MCF 10A (cell line): ENCODE results near the gene SLC5A10. TPM values are rescaled to one million over a fixed set of nuclear protein-coding genes. Genes with fewer than 3 reads are reported as not detected.

ENCODE experiments used
- BruUV-seq: library from RNA; stranded (reverse); fragments of 400-500 nt; replicated peaks from 2 replicates; lab custom pipeline; 2021; lab: Mats Ljungman, UMichigan
- CTCF ChIA-PET: fragments of 300-600 bp; sonication (Branson Sonifier 250); formaldehyde crosslinking; extraction: SDS; loops from one replicate; lab custom pipeline; 2021; ENCODE audit warnings: antibody characterized with exemption, inconsistent platforms; lab: Yijun Ruan, JAX
- POLR2A ChIA-PET: fragments of 300-600, 350-650 bp; sonication (Branson Sonifier 250); formaldehyde crosslinking; extraction: SDS; loops from one replicate; lab custom pipeline; 2020; ENCODE audit warnings: antibody characterized with exemption, inconsistent platforms; lab: Yijun Ruan, JAX
- DNase-seq: peaks from one replicate; pipeline ENCODE4 v3.0.0-alpha.2; 2018; ENCODE audit not compliant: unreplicated experiment
- H3K27ac Mint-ChIP-seq: one replicate; pipeline ENCODE4 v1.8.0; 2022; ENCODE audit warnings: mild to moderate bottlenecking, low read depth, mixed read lengths; ENCODE audit not compliant: unreplicated experiment
- H3K27me3 Mint-ChIP-seq: one replicate; pipeline ENCODE4 v1.8.0; 2022; ENCODE audit warnings: mixed read lengths; ENCODE audit not compliant: insufficient read depth, unreplicated experiment
- H3K36me3 Mint-ChIP-seq: one replicate; pipeline ENCODE4 v1.8.0; 2022; ENCODE audit warnings: mild to moderate bottlenecking, moderate library complexity, mixed read lengths; ENCODE audit not compliant: insufficient read depth, unreplicated experiment
- H3K4me1 Mint-ChIP-seq: one replicate; pipeline ENCODE4 v1.8.0; 2022; ENCODE audit warnings: mixed read lengths; ENCODE audit not compliant: insufficient read depth, unreplicated experiment
- H3K4me3 Mint-ChIP-seq: one replicate; pipeline ENCODE4 v1.8.0; 2022; ENCODE audit warnings: mild to moderate bottlenecking, moderate library complexity, mixed read lengths; ENCODE audit not compliant: unreplicated experiment
- H3K9me3 Mint-ChIP-seq: one replicate; pipeline ENCODE4 v1.8.0; 2022; ENCODE audit warnings: mixed read lengths; ENCODE audit not compliant: unreplicated experiment
- CTCF ChIP-seq: fragments of 200-600 bp; IDR thresholded peaks from one replicate; pipeline ENCODE4 v1.8.0; 2022; ENCODE audit warnings: antibody characterized with exemption, mild to moderate bottlenecking; ENCODE audit not compliant: unreplicated experiment
- intact Hi-C: fragments of 100-400 bp; cut with micrococcal nuclease; formaldehyde crosslinking; loops from 2 replicates; pipeline ENCODE4 v1.14.1; 2022
- total RNA-seq: library from RNA; stranded (reverse); gene quantifications from 2 replicates; pipeline ENCODE4 v1.2.3, GENCODE V29; 2022

SLC5A10 gene
- total RNA-seq, 1 experiment from 2014 or later, result 0.16 TPM

DNA sequence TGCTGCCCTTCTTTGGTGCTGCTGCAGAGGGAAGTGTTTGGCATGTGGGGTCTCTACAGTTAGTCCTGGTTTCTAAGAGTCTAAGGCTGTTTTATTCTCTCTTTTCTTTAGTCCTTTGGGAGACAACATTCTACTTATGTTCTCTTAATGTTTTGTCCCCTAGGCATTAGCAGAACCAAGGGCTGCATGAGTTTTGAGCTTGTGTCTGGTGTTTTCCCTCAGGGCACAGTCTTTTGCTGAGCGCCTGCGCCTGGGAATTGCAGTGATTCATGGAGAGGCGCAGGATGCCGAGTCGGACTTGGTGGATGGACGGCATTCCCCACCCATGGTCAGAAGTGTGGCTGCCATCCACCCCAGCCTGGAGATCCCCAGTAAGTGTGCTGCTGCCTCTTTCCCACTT lies 41.1 kb upstream of the SLC5A10 start:
- no peaks in the 10 kb centered on the region for H3K4me1 Mint-ChIP-seq
- ChIA-PET CTCF (interaction anchor here (1.2 kb wide), 1 partner anchor 51 kb away, joined by 4 read pairs; no protein-coding TSS in a partner anchor), POLR2A (no interaction called here)
- no peak overlapping the region for H3K4me3 Mint-ChIP-seq
- intact Hi-C loops, result no loop called here
- peaks cover 75% of the 10 kb centered on the region for H3K36me3 Mint-ChIP-seq
- H3K27me3 Mint-ChIP-seq, result no peaks in the 10 kb centered on the region
- BruUV-seq, result no TSS peak
- H3K27ac Mint-ChIP-seq, result no peak overlapping the region
- no peak for TF ChIP-seq CTCF
- H3K9me3 Mint-ChIP-seq, result no peaks in the 10 kb centered on the region
- DNase-seq, result no peak

DNA sequence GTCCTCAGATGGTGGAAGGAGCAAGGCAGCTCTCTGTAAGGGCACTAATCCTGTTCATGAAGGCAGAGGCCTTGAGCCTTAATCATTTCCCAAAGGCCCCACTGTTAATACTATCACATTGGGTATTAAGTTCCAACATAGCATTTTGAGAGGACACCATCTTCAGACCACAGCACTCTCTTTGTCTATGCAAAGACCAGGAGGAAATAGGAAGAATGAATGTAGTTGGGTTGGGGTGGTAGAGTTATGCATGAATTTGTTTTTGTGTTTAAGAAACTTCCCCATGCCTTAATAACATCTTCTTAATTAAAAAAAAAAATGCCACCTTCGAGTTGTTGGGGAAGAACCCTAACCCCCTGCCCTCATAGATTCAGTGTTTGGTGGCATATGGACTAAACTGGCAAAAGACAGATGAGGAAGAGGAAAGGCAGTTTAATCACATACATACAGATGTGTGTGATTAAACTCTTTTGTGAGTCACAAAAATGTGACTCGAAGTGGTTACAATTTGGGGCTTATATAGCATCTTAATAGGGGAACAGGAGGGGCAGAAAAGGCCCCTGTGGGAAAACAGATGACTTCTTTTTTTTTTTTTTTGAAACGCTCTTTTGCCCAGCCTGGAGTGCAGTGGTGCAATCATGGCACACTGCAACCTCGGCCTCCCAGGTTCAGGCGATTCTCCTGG lies 35.0 kb upstream of the SLC5A10 start:
- intact Hi-C loops, result no loop called here
- ChIA-PET CTCF (no interaction called here), POLR2A (no interaction called here)
- no peak overlapping the region for H3K27ac Mint-ChIP-seq
- no peaks in the 10 kb centered on the region for H3K27me3 Mint-ChIP-seq
- H3K36me3 Mint-ChIP-seq, result peaks cover 53% of the 10 kb centered on the region
- no TSS peak for BruUV-seq
- H3K4me1 Mint-ChIP-seq, result no peaks in the 10 kb centered on the region
- no peaks in the 10 kb centered on the region for H3K9me3 Mint-ChIP-seq
- no peak for TF ChIP-seq CTCF
- DNase-seq, result no peak
- H3K4me3 Mint-ChIP-seq, result no peak overlapping the region

DNA sequence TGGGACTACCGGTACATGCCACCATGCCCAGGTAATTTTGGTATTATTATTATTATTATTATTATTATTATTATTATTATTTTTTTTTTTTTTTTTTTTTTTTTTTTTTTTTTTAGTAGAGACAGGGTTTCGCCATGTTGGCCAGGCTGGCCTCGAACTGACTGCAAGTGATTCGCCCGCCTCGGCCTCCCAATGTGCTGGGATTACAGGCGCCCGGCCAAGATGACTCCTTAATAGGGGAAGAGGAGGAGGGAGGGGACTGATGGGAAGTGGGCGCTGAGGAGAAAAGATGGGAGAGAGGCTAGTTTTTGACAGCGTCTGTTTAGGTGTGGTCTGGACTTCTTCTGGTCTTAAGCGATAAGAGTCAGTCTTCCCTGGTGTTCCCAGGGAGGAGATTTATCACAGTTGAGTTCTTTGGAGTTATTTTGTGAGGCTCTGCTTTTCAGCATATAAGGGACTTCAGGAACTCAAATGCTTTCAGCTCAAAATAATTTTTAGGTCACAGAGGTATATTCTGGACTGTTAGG lies 34.4 kb upstream of the SLC5A10 start:
- H3K9me3 Mint-ChIP-seq, result no peaks in the 10 kb centered on the region
- no peaks in the 10 kb centered on the region for H3K4me1 Mint-ChIP-seq
- BruUV-seq, result no TSS peak
- ChIA-PET CTCF (interaction anchor here (0.5 kb wide), 1 partner anchor 699 kb away, joined by 3 read pairs; no protein-coding TSS in a partner anchor), POLR2A (no interaction called here)
- no peak for TF ChIP-seq CTCF
- no peak for DNase-seq
- intact Hi-C loops, result no loop called here
- peaks cover 47% of the 10 kb centered on the region for H3K36me3 Mint-ChIP-seq
- H3K27ac Mint-ChIP-seq, result no peak overlapping the region
- H3K27me3 Mint-ChIP-seq, result no peaks in the 10 kb centered on the region
- no peak overlapping the region for H3K4me3 Mint-ChIP-seq

- Mint-ChIP-seq H3K4me3 (no peak overlapping the region), H3K27ac (no peak overlapping the region), H3K27me3 (no peaks in the 10 kb centered on the region), H3K9me3 (no peaks in the 10 kb centered on the region), H3K36me3 (peaks cover 39% of the 10 kb centered on the region), H3K4me1 (no peaks in the 10 kb centered on the region)
- intact Hi-C loops, result no loop called here
- TF ChIP-seq CTCF, result no peak
- BruUV-seq, result no TSS peak
- POLR2A ChIA-PET, result no interaction called here
- CTCF ChIA-PET, result interaction anchor here (1.0 kb wide), 1 partner anchor 41 kb away, joined by 3 read pairs; no protein-coding TSS in a partner anchor
- no peak for DNase-seq
Measured at GRCh38 chr17:18919963-18920362, 32.0 kb upstream of the SLC5A10 start.
